Measurements from ENCODE around the gene JAKMIP1. TPM values are rescaled to one million over a fixed set of nuclear protein-coding genes. Genes with fewer than 3 reads are reported as not detected.

The JAKMIP1 gene
- total RNA-seq, 2 experiments from 2014 or later, result 5.6 to 6.3 TPM

DNA sequence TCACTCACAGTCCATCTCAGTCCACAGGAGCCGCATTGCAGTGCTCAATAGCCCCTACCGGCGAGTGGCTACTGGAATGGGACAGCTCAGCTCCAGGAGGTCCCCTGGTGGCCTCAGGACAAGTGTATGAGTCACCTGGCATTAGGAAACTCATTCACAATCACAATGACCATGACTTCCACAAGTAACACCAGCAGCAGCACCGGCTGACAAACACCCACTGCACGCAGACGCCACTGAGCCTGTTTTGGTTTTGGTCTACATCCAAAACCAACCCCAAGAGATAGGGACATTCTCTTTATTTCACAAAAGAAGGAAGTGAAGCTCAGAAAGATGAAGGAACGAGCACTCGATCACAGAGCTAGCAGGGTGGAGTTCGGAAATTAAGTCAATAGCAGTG is 8.1 kb downstream of the JAKMIP1 start:
- no peak for TF ChIP-seq CTCF (IDR thresholded peaks at IDR 0.05)
- peaks cover 7% of the 10 kb centered on the region for H3K36me3 Mint-ChIP-seq (ENCODE audit: low read depth)
- no peak overlapping the region for H3K27ac Mint-ChIP-seq
- DNase-seq (no peak), ATAC-seq (no peak)
- H3K4me1 Mint-ChIP-seq (ENCODE audit: low read depth), result peaks cover 4% of the 10 kb centered on the region
- ChIA-PET CTCF (interaction anchor here (0.9 kb wide), 1 partner anchor 138 kb away, joined by 3 read pairs; no protein-coding TSS in a partner anchor), POLR2A (no interaction called here)
- H3K9me3 Mint-ChIP-seq, result no peaks in the 10 kb centered on the region
- intact Hi-C loops (cut with micrococcal nuclease), result no loop called here
- H3K4me3 Mint-ChIP-seq, result no peak overlapping the region
- peaks cover 15% of the 10 kb centered on the region for H3K27me3 Mint-ChIP-seq

- Mint-ChIP-seq H3K36me3 (ENCODE audit: low read depth) (peaks cover 9% of the 10 kb centered on the region), H3K9me3 (no peaks in the 10 kb centered on the region), H3K4me3 (no peak overlapping the region), H3K27me3 (peaks cover 11% of the 10 kb centered on the region), H3K4me1 (ENCODE audit: low read depth) (peaks cover 3% of the 10 kb centered on the region), H3K27ac (no peak overlapping the region)
- ChIA-PET POLR2A (no interaction called here), CTCF (interaction anchor here (0.8 to 0.9 kb wide), 2 partner anchors 10 to 139 kb away, joined by 3 to 4 read pairs; no protein-coding TSS in a partner anchor)
- intact Hi-C loops (cut with micrococcal nuclease), result no loop called here
- no peak for TF ChIP-seq CTCF (IDR thresholded peaks at IDR 0.05)
- DNase-seq (no peak), ATAC-seq (no peak)
Measured at GRCh38 chr4:6191448-6192130, 8.8 kb downstream of the JAKMIP1 start.

DNA sequence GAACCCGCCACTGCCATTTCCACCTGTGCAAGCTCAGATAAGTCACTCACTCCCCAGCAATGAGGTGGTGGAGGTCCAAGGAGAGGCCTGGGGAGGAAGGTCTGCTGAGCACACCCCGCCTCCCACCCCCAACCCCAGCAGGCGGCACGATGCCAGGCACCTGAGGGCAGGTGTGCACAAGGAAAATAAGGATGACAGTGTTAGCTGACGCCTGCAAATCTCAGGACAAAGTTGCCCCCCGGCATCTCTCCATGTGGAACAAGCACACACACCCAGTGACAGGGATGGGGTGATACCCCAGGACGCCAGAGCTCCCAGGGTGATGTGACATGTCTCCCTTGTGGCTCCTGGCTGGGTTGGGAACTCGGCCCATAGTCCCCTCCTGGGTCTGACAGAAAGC is 9.9 kb downstream of the JAKMIP1 start:
- DNase-seq, result no peak
- CTCF ChIA-PET, result no interaction called here

DNA sequence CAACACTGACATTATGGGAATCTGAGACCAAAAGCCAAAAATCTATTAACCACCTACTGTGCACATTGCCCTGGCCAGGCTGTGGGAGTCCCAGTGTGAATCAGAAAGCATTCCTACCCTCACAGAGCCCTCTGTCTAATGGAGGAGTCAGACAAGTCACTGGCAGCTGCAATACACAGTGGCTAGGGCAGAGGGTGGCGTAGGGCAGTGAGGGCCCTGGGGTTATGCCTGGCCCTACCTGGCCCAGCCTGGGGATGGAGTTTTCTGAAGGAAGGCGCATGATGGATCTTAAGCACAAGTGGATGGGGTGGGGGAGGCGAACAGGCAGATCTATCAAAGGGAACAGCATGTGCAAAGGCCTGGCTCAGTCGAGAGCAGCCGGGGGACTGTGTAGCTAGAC is 10.8 kb downstream of the JAKMIP1 start:
- Mint-ChIP-seq H3K27ac (no peak overlapping the region), H3K9me3 (no peaks in the 10 kb centered on the region), H3K4me1 (ENCODE audit: low read depth) (peaks cover 4% of the 10 kb centered on the region), H3K4me3 (no peak overlapping the region), H3K36me3 (ENCODE audit: low read depth) (peaks cover 9% of the 10 kb centered on the region), H3K27me3 (peaks cover 8% of the 10 kb centered on the region)
- ATAC-seq (no peak), DNase-seq (no peak)
- intact Hi-C loops (cut with micrococcal nuclease), result no loop called here
- no peak for TF ChIP-seq CTCF (IDR thresholded peaks at IDR 0.05)
- ChIA-PET CTCF (no interaction called here), POLR2A (no interaction called here)

More for the DNA sequence above, 9.9 kb downstream of the JAKMIP1 start:
- POLR2A ChIA-PET, result no interaction called here
- H3K9me3 Mint-ChIP-seq, result no peaks in the 10 kb centered on the region
- H3K4me3 Mint-ChIP-seq, result no peak overlapping the region
- no peak for TF ChIP-seq CTCF (IDR thresholded peaks at IDR 0.05)
- no peak overlapping the region for H3K27ac Mint-ChIP-seq
- H3K27me3 Mint-ChIP-seq, result peaks cover 8% of the 10 kb centered on the region
- H3K4me1 Mint-ChIP-seq (ENCODE audit: low read depth), result no peaks in the 10 kb centered on the region
- H3K36me3 Mint-ChIP-seq (ENCODE audit: low read depth), result peaks cover 9% of the 10 kb centered on the region
- intact Hi-C loops (cut with micrococcal nuclease), result no loop called here
- no peak for ATAC-seq

DNA sequence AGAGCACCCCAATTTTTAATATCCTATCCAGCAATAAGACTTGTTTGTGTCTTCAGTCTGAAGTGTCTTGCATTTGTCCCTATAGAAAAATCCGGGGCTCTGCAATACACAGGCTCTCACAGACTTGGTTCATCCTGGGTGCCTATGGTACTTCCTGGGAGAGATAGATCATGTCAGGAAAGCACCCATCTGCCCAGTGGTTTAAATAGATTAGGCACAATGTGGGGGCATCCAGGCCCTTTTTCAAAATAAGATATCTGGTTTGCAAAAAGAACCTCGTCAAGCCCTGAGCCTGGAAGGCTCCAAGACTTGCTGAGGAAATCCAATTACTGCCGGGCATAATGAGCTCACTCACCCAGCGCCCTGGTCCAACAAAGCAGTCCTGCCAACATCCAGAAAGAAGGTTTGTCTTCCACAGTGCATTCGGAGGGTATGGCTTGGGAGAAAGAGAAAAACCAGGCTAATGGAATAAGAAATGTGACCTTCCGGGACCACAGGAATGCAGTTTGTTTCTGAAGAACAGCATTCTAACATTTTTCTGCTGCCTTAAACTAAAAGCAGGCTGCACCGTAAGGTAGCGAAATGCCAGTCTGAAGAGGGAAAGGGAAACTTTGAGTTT is 11.6 kb downstream of the JAKMIP1 start:
- intact Hi-C loops (cut with micrococcal nuclease), result no loop called here
- ChIA-PET CTCF (no interaction called here), POLR2A (no interaction called here)
- H3K27me3 Mint-ChIP-seq, result peaks cover 3% of the 10 kb centered on the region
- peaks cover 9% of the 10 kb centered on the region for H3K36me3 Mint-ChIP-seq (ENCODE audit: low read depth)
- peaks cover 11% of the 10 kb centered on the region for H3K4me1 Mint-ChIP-seq (ENCODE audit: low read depth)
- DNase-seq (no peak), ATAC-seq (no peak)
- no peak overlapping the region for H3K27ac Mint-ChIP-seq
- H3K4me3 Mint-ChIP-seq, result no peak overlapping the region
- no peak for TF ChIP-seq CTCF (IDR thresholded peaks at IDR 0.05)
- H3K9me3 Mint-ChIP-seq, result no peaks in the 10 kb centered on the region
